HG02571 (cell line): ENCODE data around the gene DPY19L3.
"Not testable (repeated sequence)": the region's sequence is repeated elsewhere in the genome, so short reads cannot be mapped to it uniquely, and the experiment has no call there.

Experiments used
- ATAC-seq: cut with Tn5 transposase; IDR thresholded peaks from one replicate; pipeline ENCODE4 v1.9.1; 2021; ENCODE audit warnings: mild to moderate bottlenecking, moderate library complexity; ENCODE audit not compliant: unreplicated experiment

The DPY19L3 gene

DNA sequence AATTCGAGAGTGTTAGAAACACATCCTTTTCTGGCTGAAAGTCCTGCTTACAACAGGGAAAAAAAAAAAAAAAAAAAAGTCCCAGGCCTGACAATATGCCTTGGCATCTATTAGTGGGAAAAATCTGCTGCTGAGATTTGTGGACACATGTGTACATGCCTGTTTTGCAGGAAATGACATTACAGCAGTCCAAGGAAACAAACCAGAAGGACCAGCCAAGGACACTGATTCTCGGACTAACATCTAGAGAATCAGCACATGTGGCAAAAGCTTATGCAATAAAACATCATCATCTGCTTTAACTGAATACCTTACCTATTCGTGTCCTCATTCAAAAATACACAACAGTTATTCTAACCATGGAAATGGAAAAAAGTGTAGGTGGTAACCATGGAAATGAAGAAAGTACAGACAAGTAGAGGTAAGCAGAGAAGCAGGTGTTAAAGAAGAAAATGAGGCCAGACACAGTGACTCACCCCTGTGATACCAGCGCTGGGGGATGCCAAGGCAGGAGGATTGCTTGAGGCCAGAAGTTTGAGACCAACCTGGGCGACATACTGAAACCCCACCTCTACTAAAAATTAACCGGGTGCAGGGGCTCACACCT is 9.4 kb upstream of the DPY19L3 start:
- no peak for ATAC-seq

DNA sequence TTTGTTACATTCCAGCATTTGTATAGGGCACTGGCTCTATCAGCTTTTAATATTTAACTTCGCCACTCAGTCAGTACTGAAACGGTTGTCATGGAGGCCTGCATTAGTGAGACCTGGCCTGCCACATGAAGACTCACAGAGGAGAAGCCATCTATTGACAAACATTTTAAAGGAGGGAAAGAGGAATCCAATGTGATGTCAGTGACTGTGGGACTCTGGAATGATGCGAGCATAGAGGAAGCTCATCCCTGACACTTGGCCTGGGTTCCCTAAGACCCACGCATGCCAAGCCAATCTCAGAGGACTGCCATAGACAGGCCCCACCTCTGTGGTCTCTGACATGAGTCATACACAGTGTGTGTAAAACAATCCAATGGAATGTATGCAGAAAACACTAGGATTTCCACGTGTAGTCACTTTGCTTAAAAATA is 7.9 kb upstream of the DPY19L3 start:
- ATAC-seq = no peak

DNA sequence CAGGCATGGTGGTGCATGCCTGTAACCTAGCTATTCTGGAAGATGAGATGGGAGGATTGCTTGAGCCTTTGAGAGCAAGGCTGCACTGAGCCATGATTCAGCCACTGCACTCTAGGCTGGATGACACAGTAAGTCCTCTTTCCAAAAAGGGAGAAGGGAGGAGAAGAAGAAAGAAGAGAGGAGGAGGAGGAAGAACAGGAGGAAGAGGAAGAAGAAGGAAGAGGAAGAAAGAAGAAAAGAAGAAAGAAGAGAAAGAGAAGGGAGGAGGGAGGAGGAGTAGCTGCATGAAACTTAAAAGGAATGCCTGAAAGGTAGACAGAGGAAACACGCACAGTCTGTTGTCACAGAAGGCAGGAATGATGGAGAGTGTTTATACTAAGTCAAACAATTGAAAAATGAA is 3.6 kb upstream of the DPY19L3 start:
- ATAC-seq = no peak

DNA sequence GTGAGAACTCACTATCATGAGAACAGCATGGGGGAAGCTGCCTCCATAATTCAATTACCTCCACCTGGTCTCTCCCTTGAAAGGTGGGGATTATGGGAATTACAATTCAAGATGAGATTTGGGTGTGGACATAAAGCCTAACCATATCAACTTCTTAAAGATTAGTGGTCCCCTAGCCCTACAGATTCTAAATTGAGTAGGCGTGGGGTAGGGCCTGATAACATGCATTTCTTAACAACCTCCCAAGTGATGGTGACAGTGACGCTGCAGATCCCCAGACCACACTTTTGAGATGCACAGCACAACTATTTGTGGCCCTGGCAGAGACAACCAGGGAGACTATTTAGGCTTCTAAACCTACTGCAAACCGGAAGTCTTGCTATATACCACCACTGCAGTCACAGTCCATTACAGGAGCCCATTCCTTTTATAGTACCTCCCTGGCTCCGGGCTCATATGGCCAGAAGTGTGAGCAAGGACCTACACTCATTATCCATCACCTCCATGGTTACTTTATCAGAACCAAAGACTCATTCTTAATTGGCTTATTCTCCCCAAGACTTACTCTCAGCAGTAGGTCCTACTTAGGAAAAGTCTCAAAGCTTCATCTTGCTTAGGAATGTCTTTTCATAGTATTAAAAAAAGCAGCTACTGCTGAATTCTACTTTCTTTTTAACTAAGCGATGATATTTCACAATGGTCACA is 2.1 kb upstream of the DPY19L3 start:
- no peak for ATAC-seq

DNA sequence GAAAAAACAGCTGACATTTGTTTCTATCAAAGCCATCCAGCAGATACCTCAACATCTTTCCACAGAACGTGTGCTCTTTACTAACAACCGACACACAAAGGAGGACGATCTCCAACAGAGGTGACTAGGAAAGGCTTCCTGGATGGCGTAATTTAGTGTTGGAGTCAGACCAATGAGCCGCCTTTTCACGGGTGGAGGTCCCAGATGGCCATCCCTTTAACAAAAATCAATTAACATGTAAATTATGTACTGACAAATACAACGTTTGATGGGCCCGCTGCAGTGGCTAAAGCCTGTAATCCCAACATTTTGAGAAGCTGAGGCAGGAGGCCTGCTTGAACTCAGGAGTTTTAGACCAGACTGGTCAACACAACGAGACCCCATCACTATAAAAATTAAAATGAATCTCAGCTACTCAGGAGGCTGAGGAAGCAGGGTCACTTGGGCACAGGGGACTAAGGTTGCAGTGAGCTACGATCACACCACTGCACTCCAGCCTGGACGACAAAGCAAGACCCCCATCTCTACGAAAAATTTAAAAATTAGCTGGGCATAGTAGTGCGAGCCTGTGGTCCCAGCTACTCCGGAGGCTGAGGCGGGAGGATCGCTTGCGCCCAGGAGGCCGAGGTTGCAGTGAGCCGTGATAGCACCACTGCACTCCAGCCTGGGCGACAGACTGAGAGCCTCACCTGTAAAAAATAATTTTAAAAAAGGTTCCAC is 1.2 kb upstream of the DPY19L3 start:
- ATAC-seq = no peak

DNA sequence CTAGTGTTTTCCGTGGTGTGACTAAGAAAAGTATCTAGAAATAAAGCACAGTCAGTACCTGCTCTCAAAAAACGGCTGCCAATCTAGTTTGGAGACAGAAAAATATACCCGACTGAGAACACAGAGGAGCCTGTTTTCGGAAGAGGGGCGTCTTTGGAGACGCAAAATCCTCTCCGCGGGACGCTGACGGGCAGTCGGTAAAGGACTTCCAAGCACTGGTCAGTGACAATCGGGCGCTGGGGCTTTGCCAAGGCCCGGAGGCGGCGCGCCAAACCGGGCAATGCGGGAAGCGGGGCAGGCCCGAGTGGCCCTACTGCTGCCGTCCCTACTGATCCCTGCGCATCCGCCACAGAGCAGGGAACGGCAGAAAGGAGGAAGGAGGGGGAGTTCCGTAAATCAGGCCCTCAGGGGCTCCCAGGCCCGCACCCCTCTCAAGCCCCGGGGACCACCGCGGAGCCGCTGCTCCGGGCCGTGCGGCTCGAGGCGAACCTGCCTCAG is 588 bp upstream of the DPY19L3 start:
- peak; percentile 15 for ATAC-seq

DNA sequence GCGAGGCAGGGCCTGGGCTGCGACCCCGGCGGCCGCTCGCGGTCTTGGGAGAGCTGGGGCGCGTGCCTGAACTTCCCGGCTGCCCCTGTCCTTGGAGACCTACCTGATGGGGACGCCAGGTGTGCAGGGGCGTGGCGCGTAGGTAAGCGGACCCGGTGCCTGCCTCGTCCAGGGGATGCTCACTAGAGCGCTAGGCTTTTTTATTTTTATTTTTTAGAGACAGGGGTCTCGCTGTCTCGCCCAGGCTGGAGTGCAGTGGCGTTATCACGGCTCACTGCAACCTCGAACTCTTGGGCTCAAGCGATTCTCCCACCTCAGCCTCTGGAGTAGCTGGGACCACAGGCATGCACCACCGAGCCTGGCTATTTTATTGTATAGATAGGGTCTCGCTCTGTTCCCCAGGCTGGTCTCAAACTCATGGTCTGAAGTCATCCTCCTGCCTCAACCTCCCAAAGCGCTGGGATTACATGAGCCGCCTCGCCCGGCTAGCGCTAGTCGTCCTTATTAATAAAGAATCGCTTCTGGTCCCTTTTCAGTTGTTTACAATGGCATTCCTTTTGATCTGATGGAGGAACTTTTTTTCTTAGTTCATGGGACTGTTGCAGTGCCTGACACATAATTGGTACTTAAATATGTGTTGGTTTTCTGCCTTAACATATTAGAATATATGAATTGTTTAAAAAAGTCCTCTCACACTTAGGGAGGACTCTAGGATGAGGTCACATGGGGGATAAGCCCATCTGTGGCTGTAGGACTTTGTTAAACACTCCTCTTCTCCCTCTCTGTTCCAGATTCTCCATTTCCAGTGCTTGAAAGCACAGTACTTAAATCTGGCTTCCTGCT is 812 bp downstream of the DPY19L3 start:
- no peak for ATAC-seq

DNA sequence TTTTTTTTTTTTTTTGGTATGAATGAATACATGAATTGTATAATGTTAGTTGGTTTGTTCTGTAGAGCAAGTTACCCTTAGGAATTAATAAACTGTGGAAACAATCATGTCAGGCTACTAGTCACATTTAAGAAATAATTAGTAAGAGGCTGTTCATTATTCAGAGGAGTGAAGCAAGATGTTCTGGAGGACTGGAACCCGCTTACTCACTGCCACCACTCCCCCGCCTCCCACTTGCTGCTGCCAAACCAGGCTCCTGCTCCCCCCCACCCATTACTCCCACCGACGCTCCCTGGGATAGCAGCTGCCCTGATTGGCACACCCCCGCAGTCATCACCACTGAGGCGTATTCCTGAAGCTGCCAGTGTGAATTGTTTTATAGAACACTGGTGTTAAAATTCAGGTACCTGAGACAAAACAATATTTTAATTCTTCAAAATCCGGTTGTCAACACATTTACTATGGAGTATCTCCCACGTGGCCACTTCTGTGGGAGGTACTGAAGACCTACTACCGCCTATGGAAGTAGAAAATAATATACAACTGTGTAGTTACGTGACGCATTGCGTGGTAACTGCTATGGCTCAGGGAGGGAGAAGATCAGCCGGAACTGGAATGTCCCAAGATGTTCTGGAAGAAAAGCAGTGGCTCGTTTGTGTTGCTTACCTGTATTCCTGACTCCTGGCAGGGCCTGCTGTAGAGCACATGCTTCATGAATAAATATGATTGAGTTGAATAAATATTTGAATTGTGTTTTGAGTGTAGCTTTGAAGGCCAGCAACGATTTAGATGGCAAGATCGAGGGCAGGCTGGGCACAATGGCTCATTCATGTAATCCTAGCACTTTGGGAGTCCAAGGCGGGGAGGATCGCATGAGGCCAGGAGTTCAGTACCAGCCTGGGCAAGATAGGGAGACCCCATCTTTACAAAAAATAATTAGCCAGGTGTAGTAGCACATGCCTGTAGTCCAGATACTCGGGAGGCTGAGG is 1.7 kb downstream of the DPY19L3 start:
- ATAC-seq = no peak

DNA sequence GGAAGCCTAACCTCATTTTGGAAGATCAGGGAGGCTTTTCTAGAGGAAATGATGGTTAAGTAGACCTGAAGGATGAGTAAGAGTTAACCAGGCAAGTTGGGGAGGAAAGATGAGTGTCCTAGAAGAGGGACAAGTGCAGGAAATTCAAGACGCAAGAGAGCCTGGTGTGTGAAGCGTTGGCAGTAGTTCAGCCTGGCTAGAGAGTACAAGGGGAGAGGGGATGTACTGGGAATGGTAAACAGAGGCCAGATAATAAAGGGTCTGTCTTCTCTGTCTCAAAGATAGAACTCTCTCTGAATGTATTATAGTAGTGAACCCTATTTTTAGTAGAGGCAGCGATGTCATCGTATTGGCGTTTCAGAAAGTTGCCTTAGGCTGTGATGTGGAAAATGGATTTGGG is 9.7 kb downstream of the DPY19L3 start:
- ATAC-seq = no peak

DNA sequence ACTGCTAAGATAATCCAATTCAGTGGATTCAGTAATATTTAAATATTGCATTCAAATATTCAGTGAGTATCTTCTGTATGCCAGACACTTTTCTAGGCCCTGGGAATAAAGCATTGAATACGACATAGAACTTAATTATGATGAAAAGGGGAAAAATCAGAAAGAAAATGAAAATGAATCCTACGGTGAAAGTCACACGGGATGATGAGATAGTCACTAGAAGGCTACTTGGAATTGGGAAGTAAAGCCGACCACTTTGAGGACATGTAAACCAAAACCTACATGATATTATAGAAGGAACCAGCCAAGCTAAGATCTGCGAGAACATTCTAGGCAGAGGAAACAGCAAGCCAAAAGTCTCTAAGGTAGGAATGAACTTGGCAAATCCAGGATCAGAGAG is 10.1 kb downstream of the DPY19L3 start:
- ATAC-seq = no peak

DNA sequence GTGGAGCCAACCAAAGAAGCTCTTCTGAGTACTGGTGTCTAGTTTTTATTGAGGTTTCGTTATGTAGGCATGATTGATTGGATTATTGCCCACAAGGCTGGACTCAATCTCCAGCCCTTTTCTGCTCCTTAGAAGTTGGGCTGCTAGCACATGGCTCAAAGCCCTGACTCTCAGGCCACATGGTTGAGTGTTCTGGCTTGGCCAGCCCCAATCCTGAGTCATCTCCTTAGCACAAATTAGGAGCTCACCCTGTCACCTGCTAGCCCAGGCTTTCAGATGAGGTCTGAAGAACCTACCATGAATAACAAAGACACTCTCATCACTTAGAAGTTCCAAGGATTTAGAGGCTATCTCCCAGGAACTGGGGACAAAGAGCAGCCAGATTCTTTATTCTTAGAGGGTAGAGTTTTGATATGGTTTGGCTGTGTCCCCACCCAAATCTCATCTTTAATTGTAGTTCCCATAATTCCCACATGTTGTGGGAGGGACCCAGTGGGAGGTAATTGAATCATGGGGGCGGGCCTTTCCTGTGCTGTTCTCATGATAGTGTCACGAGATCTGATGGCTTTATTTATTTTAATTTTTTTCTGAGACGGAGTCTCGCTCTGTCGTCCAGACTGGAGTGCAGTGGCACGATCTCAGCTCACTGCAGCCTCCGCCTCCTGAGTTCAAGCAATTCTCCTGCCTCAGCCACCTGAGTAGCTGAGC is 11.3 kb downstream of the DPY19L3 start:
- no peak for ATAC-seq

DNA sequence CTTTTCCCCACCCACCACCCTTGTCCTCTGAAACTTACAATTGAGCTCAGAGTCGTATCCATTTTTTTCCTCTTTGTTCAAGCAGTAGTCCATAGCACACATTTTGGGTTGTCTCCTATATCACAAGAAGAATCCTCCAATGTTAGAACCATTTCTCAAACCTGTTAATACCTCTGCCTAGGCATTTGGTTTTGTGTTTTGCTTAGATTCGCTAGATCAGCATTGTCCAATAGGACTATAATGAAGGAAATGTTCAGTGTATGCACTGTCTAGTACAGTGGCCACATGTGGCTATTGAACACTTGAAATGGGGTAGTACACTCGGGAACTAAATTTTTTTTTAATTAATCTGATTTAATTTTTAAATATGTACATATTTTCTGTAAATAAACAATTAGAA is 12.6 kb downstream of the DPY19L3 start:
- no peak for ATAC-seq

DNA sequence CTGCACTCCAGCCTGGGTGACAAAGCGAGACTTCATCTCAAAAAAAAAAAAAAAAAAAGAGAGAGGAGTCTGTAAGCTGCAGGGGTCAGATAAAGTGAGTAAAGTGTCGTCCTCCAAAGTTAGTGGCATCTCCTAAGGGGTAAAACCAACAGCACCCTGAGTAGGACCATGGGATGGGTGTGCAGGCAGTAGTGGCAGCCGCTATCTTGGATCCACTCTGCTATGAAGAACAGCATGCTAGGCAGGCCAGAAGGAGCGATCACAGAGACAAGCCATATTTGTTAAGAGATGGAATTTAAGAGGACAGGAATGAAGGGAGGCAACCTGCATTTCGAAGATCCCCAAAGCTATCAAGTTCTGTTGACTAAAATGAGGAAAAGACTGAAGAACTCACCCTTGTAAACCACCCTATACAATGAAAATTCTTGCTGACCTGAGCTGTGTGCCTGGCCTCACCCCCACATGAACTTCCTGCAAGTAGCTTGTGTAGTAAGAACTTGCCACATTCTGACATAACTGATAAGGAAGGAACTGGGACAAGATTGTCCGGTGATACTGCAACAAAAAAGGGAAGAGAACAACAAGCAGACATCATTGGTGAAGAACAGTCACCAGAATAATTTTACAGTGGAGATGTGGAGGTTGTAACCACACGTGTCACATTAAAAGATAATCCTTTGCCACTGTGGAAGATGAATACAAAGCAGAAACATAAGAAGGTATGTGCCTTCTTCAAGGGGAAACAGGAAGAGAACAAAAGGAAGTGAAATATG is 16.2 kb downstream of the DPY19L3 start:
- no peak for ATAC-seq

DNA sequence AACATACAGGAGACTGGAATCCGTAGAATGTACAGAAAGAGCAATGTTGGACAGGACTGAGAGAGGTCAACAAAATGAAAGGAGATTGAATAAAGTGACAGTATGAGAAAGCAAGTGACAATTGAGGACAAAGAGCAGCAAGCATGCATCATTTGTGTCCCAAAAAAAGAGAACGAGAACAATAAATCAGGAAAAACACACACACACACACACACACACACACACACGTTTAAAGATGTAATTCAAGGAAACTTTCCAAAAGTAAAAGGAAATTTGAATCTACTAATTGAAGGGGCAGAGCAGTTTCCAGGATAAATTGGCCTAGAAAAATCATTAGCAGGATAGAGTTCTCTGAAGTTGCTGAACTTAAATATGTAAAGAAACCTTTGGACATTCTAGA is 16.9 kb downstream of the DPY19L3 start:
- no peak for ATAC-seq

DNA sequence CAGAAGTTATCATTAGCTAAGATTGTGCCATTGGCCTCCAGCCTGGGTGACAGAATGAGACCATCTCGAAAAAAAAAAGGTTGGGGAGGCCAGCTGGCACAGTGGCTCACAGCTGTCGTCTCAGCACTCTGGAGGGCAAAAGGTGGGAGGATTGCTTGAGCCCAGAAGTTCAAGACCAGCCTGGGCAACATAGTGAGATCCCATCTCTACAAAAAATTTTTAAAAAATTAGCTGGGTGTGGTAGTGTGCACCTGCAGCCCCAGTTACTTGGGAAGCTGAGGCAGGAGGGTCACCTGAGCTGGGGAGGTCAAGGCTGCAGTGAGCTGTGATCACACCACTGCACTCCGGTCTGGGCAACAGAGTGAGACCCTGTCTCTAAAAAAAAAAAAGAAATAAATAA is 18.4 kb downstream of the DPY19L3 start:
- not testable (repeated sequence) for ATAC-seq

DNA sequence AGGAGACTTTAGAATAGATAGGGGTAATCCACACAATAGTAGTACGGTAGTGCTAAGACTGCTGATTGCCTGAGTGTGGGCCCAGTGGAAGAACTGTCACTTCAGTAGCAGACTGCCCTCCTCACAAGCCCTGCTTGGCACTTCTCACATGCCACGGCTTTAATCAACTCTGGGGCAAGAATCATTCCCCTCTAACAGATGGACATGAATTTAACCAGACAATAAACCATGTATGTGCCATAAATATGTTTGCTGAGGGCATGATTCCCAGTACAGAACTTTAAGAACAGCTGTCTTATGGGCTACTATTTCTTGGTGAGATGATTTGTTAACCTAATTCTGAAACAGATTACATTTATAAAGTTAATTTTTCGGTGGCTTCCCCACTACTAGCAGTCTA is 22.0 kb downstream of the DPY19L3 start:
- ATAC-seq = no peak

DNA sequence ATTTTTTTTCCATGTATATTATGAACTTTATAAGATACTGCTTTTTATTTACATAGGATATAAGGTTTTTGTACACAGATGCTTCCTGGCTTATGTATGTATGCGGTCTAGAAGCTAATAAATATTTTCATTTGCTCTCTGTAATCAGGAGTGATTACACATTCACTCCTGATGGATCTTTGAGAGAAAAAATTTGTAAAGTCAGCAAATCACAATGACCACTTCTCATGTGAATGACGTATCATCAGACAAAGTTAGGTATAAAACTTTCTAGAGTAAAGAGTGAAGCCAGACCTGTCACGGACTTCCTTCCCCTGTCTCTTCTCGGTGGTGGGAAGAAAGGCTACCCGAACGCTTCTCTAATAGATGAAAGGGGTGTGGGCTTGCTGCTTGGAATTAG is 31.1 kb downstream of the DPY19L3 start:
- ATAC-seq = no peak

DNA sequence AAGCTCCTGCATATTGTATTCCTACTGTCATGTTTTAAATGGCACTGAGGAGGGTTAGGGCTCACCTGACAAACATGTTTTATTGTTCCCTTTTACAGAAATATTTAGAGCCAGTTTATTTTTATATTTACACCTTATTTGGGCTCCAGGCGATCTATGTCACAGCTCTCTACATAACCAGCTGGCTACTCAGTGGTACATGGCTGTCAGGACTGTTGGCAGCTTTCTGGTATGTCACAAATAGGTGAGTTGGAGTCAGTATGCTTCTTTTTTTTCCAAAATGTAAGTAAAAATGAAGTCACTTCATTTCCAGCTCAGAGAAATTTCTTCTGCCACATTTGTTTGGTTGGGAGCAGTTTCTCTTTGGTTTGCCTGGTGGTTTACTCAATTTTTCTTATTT is 31.5 kb downstream of the DPY19L3 start:
- ATAC-seq = no peak

DNA sequence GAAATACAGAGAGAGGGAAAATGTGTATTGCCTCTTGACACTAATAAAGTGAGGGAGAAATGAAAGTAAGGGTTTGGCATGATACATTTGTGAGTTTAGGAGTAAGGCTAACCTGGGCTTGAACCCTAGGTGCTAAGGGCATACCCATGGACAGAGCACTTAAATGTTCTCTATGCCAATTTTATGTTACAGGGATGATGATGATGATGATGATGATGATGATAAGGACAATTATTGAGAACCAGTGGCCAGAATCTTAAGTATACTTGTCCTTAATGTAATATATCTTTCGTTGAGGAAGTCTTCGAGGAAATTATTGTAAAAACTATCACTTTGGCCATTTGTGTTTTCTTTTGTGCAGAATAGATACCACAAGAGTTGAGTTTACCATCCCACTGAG is 33.2 kb downstream of the DPY19L3 start:
- no peak for ATAC-seq
